Smooth muscle cell (in vitro differentiated cells): ENCODE measurements around the gene CAVIN4. TPM values are rescaled to one million over a fixed set of nuclear protein-coding genes. Genes with fewer than 3 reads are reported as not detected.

ENCODE experiments used
- DNase-seq: peaks from one replicate; lab custom pipeline; 2025; ENCODE audit not compliant: unreplicated experiment; lab: John Stamatoyannopoulos, UW
- H2AFZ ChIP-seq: fragments of 200-600 bp; sonication (generic); 2 replicates; pipeline ENCODE4 v1.6.0; 2016; ENCODE audit warnings: antibody characterized with exemption, low read depth, mild to moderate bottlenecking
- H3F3A ChIP-seq: fragments of 200-600 bp; sonication (generic); 2 replicates; pipeline ENCODE4 v1.6.0; 2017; ENCODE audit warnings: antibody characterized with exemption, low read depth
- H3K27ac ChIP-seq: fragments of 200-600 bp; sonication (generic); 2 replicates; pipeline ENCODE4 v1.5.1; 2016; ENCODE audit warnings: low read depth, mild to moderate bottlenecking
- H3K27me3 ChIP-seq: fragments of 200-600 bp; sonication (generic); 2 replicates; pipeline ENCODE4 v1.6.1; 2016; ENCODE audit warnings: low read depth, mild to moderate bottlenecking
- H3K36me3 ChIP-seq: fragments of 200-600 bp; sonication (generic); 2 replicates; pipeline ENCODE4 v1.5.1; 2016; ENCODE audit warnings: low read depth
- H3K4me1 ChIP-seq: fragments of 200-600 bp; sonication (generic); 2 replicates; pipeline ENCODE4 v1.5.1; 2016; ENCODE audit warnings: low read depth
- H3K4me2 ChIP-seq: fragments of 200-600 bp; sonication (generic); 2 replicates; pipeline ENCODE4 v1.6.0; 2016; ENCODE audit warnings: mild to moderate bottlenecking
- H3K4me3 ChIP-seq: fragments of 200-600 bp; sonication (generic); 2 replicates; pipeline ENCODE4 v1.5.1; 2016; ENCODE audit warnings: mild to moderate bottlenecking
- H3K79me2 ChIP-seq: fragments of 200-600 bp; sonication (generic); 2 replicates; pipeline ENCODE4 v1.6.0; 2016; ENCODE audit warnings: low read depth, mild to moderate bottlenecking
- H3K9ac ChIP-seq: fragments of 200-600 bp; sonication (generic); 2 replicates; pipeline ENCODE4 v1.6.0; 2016; ENCODE audit warnings: low read depth
- H3K9me3 ChIP-seq: fragments of 200-600 bp; sonication (generic); replicated peaks from 2 replicates; pipeline ENCODE4 v1.5.1; 2016; ENCODE audit warnings: low read depth
- H4K20me1 ChIP-seq: fragments of 200-600 bp; sonication (generic); 2 replicates; pipeline ENCODE4 v1.6.0; 2016; ENCODE audit warnings: low read depth
- WGBS: methylation state at CpG from one replicate; pipeline ENCODE4 v1.1.7; 2016; ENCODE audit warnings: low lambda C conversion rate; 5-methylcytosine and 5-hydroxymethylcytosine counted together
- polyA plus RNA-seq: library from polyadenylated mRNA; unstranded; fragments of >200 nt; fragmentation: Nextera tagmentation; extraction: Ambion mirVana; gene quantifications from 2 replicates; pipeline ENCODE4 v1.2.1, GENCODE V29; 2016
- total RNA-seq: library from RNA; depleted of rRNA; stranded (reverse); fragments of >200 nt; gene quantifications from 2 replicates; pipeline ENCODE4 v1.2.3, GENCODE V29; 2014
- TF ChIP-seq, protein P1 (sequence below): fragments of 200-600 bp; sonication (generic); IDR thresholded peaks from 2 replicates; pipeline ENCODE4 v1.5.1; 2017; ENCODE audit warnings: borderline replicate concordance, mild to moderate bottlenecking, antibody characterized with exemption; ENCODE audit not compliant: insufficient read depth, poor library complexity, severe bottlenecking

The CAVIN4 gene
- total and polyA plus RNA-seq, 2 experiments from 2014 or later, result 1.6 to 4.2 TPM

DNA sequence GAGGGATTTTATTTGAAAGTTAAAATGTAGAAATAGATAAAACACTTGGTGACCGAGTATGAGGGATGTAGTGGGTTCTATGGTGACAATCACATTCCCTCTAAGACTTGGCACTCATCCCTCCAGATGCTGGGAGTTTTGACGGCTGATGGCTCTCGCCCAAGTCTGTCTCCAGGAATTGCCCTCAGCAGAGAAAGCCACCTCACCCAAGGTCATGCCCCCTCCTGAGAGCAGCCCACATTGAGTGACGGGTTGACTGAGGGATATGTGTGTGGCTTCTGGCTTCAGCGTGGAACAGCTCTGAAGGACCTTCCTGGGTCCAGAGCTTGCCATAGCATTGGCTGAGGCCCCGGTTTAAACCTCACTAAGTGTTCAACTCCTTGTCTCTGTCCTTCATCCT is 19.4 kb downstream of the CAVIN4 start:
- Histone ChIP-seq H3K27ac (no peak overlapping the region), H3K4me3 (no peak overlapping the region), H3K4me2 (no peak overlapping the region), H3K9ac (no peak overlapping the region), H4K20me1 (no peaks in the 10 kb centered on the region), H3K27me3 (no peaks in the 10 kb centered on the region), H2AFZ (no peak overlapping the region), H3K9me3 (no peaks in the 10 kb centered on the region), H3F3A (peaks cover 11% of the 10 kb centered on the region), H3K79me2 (no peaks in the 10 kb centered on the region), H3K36me3 (no peaks in the 10 kb centered on the region), H3K4me1 (no peaks in the 10 kb centered on the region)
- TF ChIP-seq, protein P1, sequence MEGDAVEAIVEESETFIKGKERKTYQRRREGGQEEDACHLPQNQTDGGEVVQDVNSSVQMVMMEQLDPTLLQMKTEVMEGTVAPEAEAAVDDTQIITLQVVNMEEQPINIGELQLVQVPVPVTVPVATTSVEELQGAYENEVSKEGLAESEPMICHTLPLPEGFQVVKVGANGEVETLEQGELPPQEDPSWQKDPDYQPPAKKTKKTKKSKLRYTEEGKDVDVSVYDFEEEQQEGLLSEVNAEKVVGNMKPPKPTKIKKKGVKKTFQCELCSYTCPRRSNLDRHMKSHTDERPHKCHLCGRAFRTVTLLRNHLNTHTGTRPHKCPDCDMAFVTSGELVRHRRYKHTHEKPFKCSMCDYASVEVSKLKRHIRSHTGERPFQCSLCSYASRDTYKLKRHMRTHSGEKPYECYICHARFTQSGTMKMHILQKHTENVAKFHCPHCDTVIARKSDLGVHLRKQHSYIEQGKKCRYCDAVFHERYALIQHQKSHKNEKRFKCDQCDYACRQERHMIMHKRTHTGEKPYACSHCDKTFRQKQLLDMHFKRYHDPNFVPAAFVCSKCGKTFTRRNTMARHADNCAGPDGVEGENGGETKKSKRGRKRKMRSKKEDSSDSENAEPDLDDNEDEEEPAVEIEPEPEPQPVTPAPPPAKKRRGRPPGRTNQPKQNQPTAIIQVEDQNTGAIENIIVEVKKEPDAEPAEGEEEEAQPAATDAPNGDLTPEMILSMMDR, result no peak
- no peak for DNase-seq
- WGBS, result 91% methylated on average over 6 of the region's 6 CpGs

DNA sequence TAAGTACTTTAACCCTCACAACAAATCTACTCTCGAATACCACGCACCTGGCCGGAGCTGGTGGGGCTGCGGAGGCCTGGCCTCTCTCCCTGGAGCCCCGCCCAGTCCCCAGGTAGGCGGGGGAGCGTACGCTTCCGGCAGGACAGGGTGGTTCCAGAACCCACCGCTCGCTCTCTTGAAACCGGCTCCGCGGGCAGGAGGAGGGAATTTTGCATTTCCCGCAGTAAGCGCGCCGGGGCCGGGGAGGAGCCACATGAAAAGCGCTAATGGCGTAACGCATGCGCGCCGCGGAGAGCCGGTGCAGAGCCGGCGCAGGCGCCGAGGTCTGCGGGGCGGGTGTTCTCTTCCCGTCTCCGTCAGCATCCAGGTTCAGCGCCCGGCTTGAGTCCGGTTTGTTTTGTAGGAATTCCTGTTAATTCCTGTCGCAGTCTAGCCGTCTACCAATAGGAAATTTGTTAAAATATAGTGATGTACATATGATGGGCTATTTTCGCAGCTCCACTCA is 20.8 kb downstream of the CAVIN4 start:
- peak; percentile 31 for DNase-seq
- WGBS, result 1% methylated on average over 41 of the region's 41 CpGs
- Histone ChIP-seq H3K27me3 (no peaks in the 10 kb centered on the region), H4K20me1 (no peaks in the 10 kb centered on the region), H3K79me2 (no peaks in the 10 kb centered on the region), H3K36me3 (no peaks in the 10 kb centered on the region), H3K9ac (no peak overlapping the region), H2AFZ (peak overlapping the region; percentile 83), H3K27ac (no peak overlapping the region), H3K4me1 (no peaks in the 10 kb centered on the region), H3F3A (peaks cover 11% of the 10 kb centered on the region), H3K9me3 (no peaks in the 10 kb centered on the region), H3K4me3 (peak overlapping the region; percentile 54), H3K4me2 (peak overlapping the region; percentile 82)
- TF ChIP-seq, protein P1, result no peak

DNA sequence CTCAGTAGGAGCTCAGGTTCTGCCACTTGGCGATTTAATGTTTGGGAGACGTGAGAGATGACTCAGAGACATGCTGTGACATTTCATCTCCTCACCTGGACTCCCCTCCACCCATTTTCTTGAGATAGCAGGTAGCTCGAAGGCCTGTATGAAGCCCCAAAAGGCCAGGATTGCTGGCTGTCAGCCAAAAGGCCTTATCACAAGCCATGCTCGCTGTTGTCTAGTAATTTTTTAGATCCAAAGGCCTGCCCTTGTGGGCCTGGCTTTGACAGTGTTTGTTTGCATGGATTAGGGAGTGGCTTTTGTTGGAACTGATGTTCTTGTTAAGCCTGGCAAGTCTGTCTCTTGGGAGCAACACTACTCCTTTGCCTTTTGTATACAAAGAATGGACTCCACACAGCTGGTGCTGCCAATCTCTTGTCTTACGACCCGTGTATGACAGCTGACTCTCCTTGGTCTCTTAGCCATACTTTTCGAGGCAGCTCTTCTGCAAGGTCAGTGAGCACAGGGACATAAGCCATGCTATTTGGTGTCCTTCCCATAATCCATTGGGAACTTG is 22.7 kb downstream of the CAVIN4 start:
- Histone ChIP-seq H3K4me3 (no peak overlapping the region), H3K4me1 (no peaks in the 10 kb centered on the region), H3K9me3 (no peaks in the 10 kb centered on the region), H3K27ac (no peak overlapping the region), H2AFZ (no peak overlapping the region), H3K36me3 (no peaks in the 10 kb centered on the region), H3K4me2 (no peak overlapping the region), H3K79me2 (no peaks in the 10 kb centered on the region), H3K27me3 (no peaks in the 10 kb centered on the region), H3F3A (peaks cover 11% of the 10 kb centered on the region), H3K9ac (no peak overlapping the region), H4K20me1 (no peaks in the 10 kb centered on the region)
- no peak for DNase-seq
- TF ChIP-seq, protein P1, result no peak
- WGBS, result 81% methylated on average over 7 of the region's 7 CpGs

DNA sequence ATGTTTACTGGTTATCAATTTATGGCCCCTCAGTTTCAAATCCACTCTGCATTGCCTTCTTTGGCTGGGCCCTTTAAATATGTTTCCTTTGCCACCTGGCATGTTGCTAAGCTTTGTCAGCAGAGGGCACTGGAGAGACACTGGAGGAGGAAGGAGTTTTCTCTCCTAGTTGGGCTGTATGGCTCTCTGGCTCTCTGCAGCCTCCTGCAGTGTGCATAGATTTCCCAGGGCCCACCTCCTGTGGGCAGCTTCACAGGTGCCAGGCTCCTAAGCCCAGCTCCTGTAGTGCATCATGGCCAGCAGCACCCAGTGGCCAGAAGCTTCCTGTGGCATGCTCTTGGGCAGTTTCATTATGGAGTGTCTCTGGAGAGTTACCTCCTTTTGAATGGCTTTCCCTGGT is 23.3 kb downstream of the CAVIN4 start:
- Histone ChIP-seq H3K27ac (no peak overlapping the region), H3K4me3 (no peak overlapping the region), H2AFZ (no peak overlapping the region), H3K4me1 (no peaks in the 10 kb centered on the region), H3F3A (peaks cover 11% of the 10 kb centered on the region), H3K79me2 (no peaks in the 10 kb centered on the region), H3K36me3 (no peaks in the 10 kb centered on the region), H3K27me3 (no peaks in the 10 kb centered on the region), H4K20me1 (no peaks in the 10 kb centered on the region), H3K9ac (no peak overlapping the region), H3K4me2 (no peak overlapping the region), H3K9me3 (no peaks in the 10 kb centered on the region)
- TF ChIP-seq, protein P1, result peak; percentile 63
- DNase-seq, result no peak
